Naive thymus-derived CD4-positive, alpha-beta T cell (primary cell): ENCODE results near the gene NCF4. TPM values are rescaled to one million over a fixed set of nuclear protein-coding genes. Genes with fewer than 3 reads are reported as not detected.

Experiments used
- ATAC-seq: fragments of 150-1000 bp; cut with Tn5 transposase; 2 replicates; pipeline ENCODE4 v1.10.0; 2021; ENCODE audit warnings: mild to moderate bottlenecking, moderate library complexity
- CTCF ChIA-PET: fragments of 350-600 bp; sonication (Branson Sonifier 250); formaldehyde crosslinking; loops from one replicate; lab custom pipeline; 2021; ENCODE audit warnings: antibody characterized with exemption; lab: Charles Lee
- POLR2A ChIA-PET: fragments of 350-600 bp; sonication (Branson Sonifier 250); formaldehyde crosslinking; loops from one replicate; lab custom pipeline; 2021; ENCODE audit warnings: antibody characterized with exemption, inconsistent platforms; lab: Charles Lee
- DNase-seq, 9 donors: peaks; one replicate each; pipeline versions ENCODE4 v3.0.0 to v3.0.0-alpha.2; 2020 to 2022; ENCODE audit warnings: mixed read lengths in 1 of 9
- H3K27ac ChIP-seq: one replicate; pipeline ENCODE4 v1.7.0; 2013; ENCODE audit warnings: mild to moderate bottlenecking, low read depth, low read length, moderate library complexity
- H3K27me3 ChIP-seq, 2 donors: one replicate each; pipeline ENCODE4 v1.7.0; 2013; ENCODE audit warnings: low read length in 2 of 2, mild to moderate bottlenecking in 2 of 2, moderate library complexity in 2 of 2; ENCODE audit not compliant: control insufficient read depth in 2 of 2, insufficient read depth in 2 of 2
- H3K36me3 ChIP-seq, 3 experiments: 1 replicate in 2 of 3; 2 replicates in 1 of 3; pipeline ENCODE4 v1.7.0; 2013; ENCODE audit warnings: low read length in 3 of 3, mild to moderate bottlenecking in 3 of 3, moderate library complexity in 1 of 3; ENCODE audit not compliant: insufficient read depth in 3 of 3, control insufficient read depth in 2 of 3
- H3K4me1 ChIP-seq, 2 donors: one replicate each; pipeline ENCODE4 v1.7.0; 2013; ENCODE audit warnings: low read length in 2 of 2, mild to moderate bottlenecking in 2 of 2, moderate library complexity in 1 of 2; ENCODE audit not compliant: control insufficient read depth in 2 of 2, insufficient read depth in 2 of 2
- H3K4me3 ChIP-seq: 2 replicates; pipeline ENCODE4 v1.7.0; 2013; ENCODE audit warnings: mild to moderate bottlenecking, low read length
- H3K9me3 ChIP-seq, 3 experiments: 1 replicate in 2 of 3; 2 replicates in 1 of 3; pipeline ENCODE4 v1.7.0; 2013; ENCODE audit warnings: low read length in 3 of 3; ENCODE audit not compliant: control insufficient read depth in 2 of 3
- H3K27ac Mint-ChIP-seq, 9 donors: one replicate each; pipeline ENCODE4 v1.8.0; 2020 to 2022; ENCODE audit warnings: mixed read lengths in 9 of 9, mild to moderate bottlenecking in 8 of 9, moderate library complexity in 5 of 9, inconsistent platforms in 2 of 9
- H3K27me3 Mint-ChIP-seq, 5 donors: one replicate each; pipeline ENCODE4 v1.8.0; 2021 to 2022; ENCODE audit warnings: mixed read lengths in 5 of 5, mild to moderate bottlenecking in 1 of 5
- H3K36me3 Mint-ChIP-seq, 5 donors: one replicate each; pipeline ENCODE4 v1.8.0; 2020 to 2022; ENCODE audit warnings: mixed read lengths in 5 of 5, mild to moderate bottlenecking in 3 of 5, inconsistent platforms in 1 of 5
- H3K4me1 Mint-ChIP-seq, 7 donors: one replicate each; pipeline ENCODE4 v1.8.0; 2020 to 2022; ENCODE audit warnings: mixed read lengths in 7 of 7, mild to moderate bottlenecking in 3 of 7, inconsistent platforms in 1 of 7
- H3K4me3 Mint-ChIP-seq, 10 donors: one replicate each; pipeline ENCODE4 v1.8.0; 2020 to 2022; ENCODE audit warnings: mild to moderate bottlenecking in 10 of 10, mixed read lengths in 10 of 10, moderate library complexity in 6 of 10, inconsistent platforms in 2 of 10
- H3K9me3 Mint-ChIP-seq, 11 donors: one replicate each; pipeline ENCODE4 v1.8.0; 2020 to 2022; ENCODE audit warnings: mixed read lengths in 11 of 11, mild to moderate bottlenecking in 4 of 11, inconsistent platforms in 1 of 11, moderate library complexity in 1 of 11
- intact Hi-C, 2 donors: fragments of 100-400 bp; cut with micrococcal nuclease; formaldehyde crosslinking; loops; one replicate each; pipeline ENCODE4 v1.15.1; 2023
- polyA plus RNA-seq, 2 donors: library from polyadenylated mRNA; unstranded; fragments of 300-500 nt; fragmentation: Illumina TruSeq; gene quantifications; one replicate each; pipeline ENCODE4 v1.2.3, GENCODE V29; 2021
- total RNA-seq, 6 experiments: library from RNA in 5 of 6; stranded (reverse) in 5 of 6; gene quantifications; 1 replicate in 5 of 6; 2 replicates in 1 of 6; pipeline ENCODE4 v1.2.3 and lab custom pipeline; 2021 to 2026

The NCF4 gene
- total and polyA plus RNA-seq, 7 experiments from 2014 or later, result 0.24 to 57.1 (median 3.8) TPM

- peaks cover 0 to 4% of the 10 kb centered on the region in 2 donors for H3K27me3 ChIP-seq
- ChIA-PET POLR2A (no interaction called here), CTCF (no interaction called here)
- DNase-seq, result no peak
- no peaks in the 10 kb centered on the region for H3K9me3 ChIP-seq
- Mint-ChIP-seq H3K27me3 (peaks cover 21 to 59% (median 47%) of the 10 kb centered on the region in 5 donors), H3K9me3 (peaks cover 0 to 5% (median 0%) of the 10 kb centered on the region in 11 donors), H3K27ac (peak overlapping the region in 1 of 9 donors; percentile 52), H3K4me3 (no peak overlapping the region), H3K4me1 (peaks cover 14 to 30% (median 25%) of the 10 kb centered on the region in 7 donors), H3K36me3 (peaks cover 0 to 4% (median 4%) of the 10 kb centered on the region in 5 donors)
- H3K27ac ChIP-seq, result no peak overlapping the region
- H3K4me3 ChIP-seq, result no peak overlapping the region
- peaks cover 5 to 15% of the 10 kb centered on the region in 2 donors for H3K4me1 ChIP-seq
- intact Hi-C loops, result no loop called here
- no peak for ATAC-seq
- no peaks in the 10 kb centered on the region for H3K36me3 ChIP-seq
Observed at GRCh38 chr22:36831717-36832116, 29.1 kb upstream of the NCF4 start.

GRCh38 chr22:36833073-36833472 lies 27.7 kb upstream of the NCF4 start:
- Mint-ChIP-seq H3K36me3 (peaks cover 0 to 14% (median 4%) of the 10 kb centered on the region in 5 donors), H3K27ac (no peak overlapping the region), H3K27me3 (peaks cover 27 to 68% (median 47%) of the 10 kb centered on the region in 5 donors), H3K4me1 (peaks cover 13 to 30% (median 25%) of the 10 kb centered on the region in 7 donors), H3K4me3 (no peak overlapping the region), H3K9me3 (peaks cover 0 to 11% (median 6%) of the 10 kb centered on the region in 11 donors)
- ChIA-PET POLR2A (no interaction called here), CTCF (interaction anchor here (0.6 kb wide), 1 partner anchor 834 kb away, joined by 6 read pairs; no protein-coding TSS in a partner anchor)
- Histone ChIP-seq H3K36me3 (no peaks in the 10 kb centered on the region), H3K4me1 (peaks cover 5 to 15% of the 10 kb centered on the region in 2 donors), H3K4me3 (no peak overlapping the region), H3K9me3 (no peaks in the 10 kb centered on the region), H3K27me3 (peaks cover 0 to 4% of the 10 kb centered on the region in 2 donors), H3K27ac (no peak overlapping the region)
- intact Hi-C loops, result no loop called here
- DNase-seq (no peak), ATAC-seq (peak; percentile 67)

GRCh38 chr22:36835903-36836302 lies 24.9 kb upstream of the NCF4 start:
- Mint-ChIP-seq H3K27ac (no peak overlapping the region), H3K4me3 (no peak overlapping the region), H3K36me3 (peaks cover 0 to 21% (median 4%) of the 10 kb centered on the region in 5 donors), H3K27me3 (peaks cover 31 to 51% (median 36%) of the 10 kb centered on the region in 5 donors), H3K9me3 (peaks cover 0 to 17% (median 7%) of the 10 kb centered on the region in 11 donors), H3K4me1 (peaks cover 3 to 19% (median 9%) of the 10 kb centered on the region in 7 donors)
- H3K9me3 ChIP-seq, result no peaks in the 10 kb centered on the region
- CTCF ChIA-PET, result interaction anchor here (0.7 kb wide), 1 partner anchor 24 kb away, joined by 3 read pairs; no protein-coding TSS in a partner anchor
- no peak overlapping the region for H3K27ac ChIP-seq
- H3K27me3 ChIP-seq, result no peaks in the 10 kb centered on the region
- intact Hi-C loops, result no loop called here
- no peak for DNase-seq
- no peak overlapping the region for H3K4me3 ChIP-seq
- ATAC-seq, result no peak
- POLR2A ChIA-PET, result no interaction called here
- H3K36me3 ChIP-seq, result no peaks in the 10 kb centered on the region
- H3K4me1 ChIP-seq, result peaks cover 4 to 5% of the 10 kb centered on the region in 2 donors

GRCh38 chr22:36838119-36839030 lies 22.4 kb upstream of the NCF4 start:
- no peak overlapping the region for H3K27ac Mint-ChIP-seq
- H3K9me3 ChIP-seq, result no peaks in the 10 kb centered on the region
- peaks cover 0 to 17% (median 7%) of the 10 kb centered on the region in 11 donors for H3K9me3 Mint-ChIP-seq
- H3K27ac ChIP-seq, result no peak overlapping the region
- H3K27me3 Mint-ChIP-seq, result peaks cover 29 to 39% (median 32%) of the 10 kb centered on the region in 5 donors
- ChIA-PET POLR2A (no interaction called here), CTCF (no interaction called here)
- H3K36me3 Mint-ChIP-seq, result peaks cover 0 to 17% (median under 1%) of the 10 kb centered on the region in 5 donors
- no peaks in the 10 kb centered on the region for H3K36me3 ChIP-seq
- ATAC-seq, result no peak
- DNase-seq, result no peak
- H3K4me1 Mint-ChIP-seq, result peaks cover 0 to 8% (median 0%) of the 10 kb centered on the region in 7 donors
- intact Hi-C loops, result no loop called here
- no peaks in the 10 kb centered on the region for H3K4me1 ChIP-seq
- no peak overlapping the region for H3K4me3 Mint-ChIP-seq
- no peak overlapping the region for H3K4me3 ChIP-seq
- H3K27me3 ChIP-seq, result peaks cover 0 to 4% of the 10 kb centered on the region in 2 donors

- H3K36me3 ChIP-seq, result no peaks in the 10 kb centered on the region
- peaks cover 0 to 17% (median 7%) of the 10 kb centered on the region in 11 donors for H3K9me3 Mint-ChIP-seq
- no peak overlapping the region for H3K27ac Mint-ChIP-seq
- H3K4me3 ChIP-seq, result no peak overlapping the region
- H3K4me1 Mint-ChIP-seq, result peaks cover 0 to 8% (median 0%) of the 10 kb centered on the region in 7 donors
- H3K27me3 Mint-ChIP-seq, result peaks cover 30 to 41% (median 32%) of the 10 kb centered on the region in 5 donors
- ChIA-PET POLR2A (no interaction called here), CTCF (no interaction called here)
- H3K4me1 ChIP-seq, result no peaks in the 10 kb centered on the region
- DNase-seq, result no peak
- peaks cover 0 to 17% (median 0%) of the 10 kb centered on the region in 5 donors for H3K36me3 Mint-ChIP-seq
- H3K27ac ChIP-seq, result no peak overlapping the region
- intact Hi-C loops, result no loop called here
- no peaks in the 10 kb centered on the region for H3K9me3 ChIP-seq
- peaks cover 0 to 4% of the 10 kb centered on the region in 2 donors for H3K27me3 ChIP-seq
- no peak for ATAC-seq
- no peak overlapping the region for H3K4me3 Mint-ChIP-seq
Observed at GRCh38 chr22:36839356-36840073, 21.3 kb upstream of the NCF4 start.

- Mint-ChIP-seq H3K4me1 (peaks cover 0 to 8% (median 0%) of the 10 kb centered on the region in 7 donors), H3K27me3 (peaks cover 28 to 46% (median 35%) of the 10 kb centered on the region in 5 donors), H3K27ac (no peak overlapping the region), H3K9me3 (peaks cover 0 to 20% (median 7%) of the 10 kb centered on the region in 11 donors), H3K4me3 (no peak overlapping the region), H3K36me3 (peaks cover 0 to 17% (median 0%) of the 10 kb centered on the region in 5 donors)
- DNase-seq (no peak), ATAC-seq (no peak)
- intact Hi-C loops, result no loop called here
- ChIA-PET CTCF (no interaction called here), POLR2A (no interaction called here)
- no peak overlapping the region for H3K27ac ChIP-seq
- H3K4me3 ChIP-seq, result no peak overlapping the region
- H3K36me3 ChIP-seq, result no peaks in the 10 kb centered on the region
- no peaks in the 10 kb centered on the region for H3K4me1 ChIP-seq
- peaks cover 0 to 4% of the 10 kb centered on the region in 2 donors for H3K27me3 ChIP-seq
- no peaks in the 10 kb centered on the region for H3K9me3 ChIP-seq
Observed at GRCh38 chr22:36840106-36840505, 20.7 kb upstream of the NCF4 start.
